G401 (cell line): ENCODE results near the gene OOEP. TPM values are rescaled to one million over a fixed set of nuclear protein-coding genes. Genes with fewer than 3 reads are reported as not detected.

ENCODE experiments used
- DNase-seq: peaks from one replicate; pipeline ENCODE4 v3.0.0-alpha.2; 2015; ENCODE audit warnings: low spot score
- in situ Hi-C: cut with HindIII; loops from 2 replicates; pipeline ENCODE4 v1.10.0; 2016; ENCODE audit warnings: low sequenced_read_pairs, mixed read lengths
- total RNA-seq: library from RNA; depleted of rRNA; stranded (reverse); fragments of >200 nt; shearing (Covaris generic); gene quantifications from 2 replicates; pipeline ENCODE4 v1.2.3, GENCODE V29; 2014

OOEP gene
- total RNA-seq, 1 experiment from 2014 or later, result not detected

- in situ Hi-C loops, result no loop called here
- no peak for DNase-seq
These were observed 1.0 kb downstream of the OOEP start for GRCh38 chr6:73368675-73369074.

GRCh38 chr6:73367761-73368355 is 1.8 kb downstream of the OOEP start:
- in situ Hi-C loops, result no loop called here
- peak; percentile 83 for DNase-seq

GRCh38 chr6:73364549-73364948 is 5.1 kb downstream of the OOEP start:
- in situ Hi-C loops, result no loop called here

GRCh38 chr6:73364121-73364520 is 5.6 kb downstream of the OOEP start:
- in situ Hi-C loops, result no loop called here
- no peak for DNase-seq

More at GRCh38 chr6:73364549-73364948, 5.1 kb downstream of the OOEP start:
- DNase-seq, result no peak

- no peak for DNase-seq
- in situ Hi-C loops, result no loop called here
These were observed 6.2 kb downstream of the OOEP start for GRCh38 chr6:73363537-73363875.

- in situ Hi-C loops, result no loop called here
- DNase-seq, result no peak
These were observed 6.7 kb downstream of the OOEP start for GRCh38 chr6:73362869-73363536.

GRCh38 chr6:73362358-73362757 is 7.3 kb downstream of the OOEP start, which contains the start of gene KHDC3L:
KHDC3L (plus strand) TSS chr6:73362658; CDS start chr6:73362730, 72 bp downstream.
- DNase-seq, result no peak
- in situ Hi-C loops, result no loop called here

GRCh38 chr6:73353636-73354593 is 15.8 kb downstream of the OOEP start, which contains the start of gene DPPA5:
DPPA5 (minus strand) TSS chr6:73354276; CDS start chr6:73354225, 51 bp downstream.
- in situ Hi-C loops, result no loop called here
- DNase-seq, result no peak

GRCh38 chr6:73349311-73349710 is 20.4 kb downstream of the OOEP start:
- in situ Hi-C loops, result no loop called here
- no peak for DNase-seq

GRCh38 chr6:73348550-73349204 is 21.0 kb downstream of the OOEP start:
- in situ Hi-C loops, result no loop called here
- DNase-seq, result no peak

- DNase-seq, result no peak
- in situ Hi-C loops, result no loop called here
These were observed 26.5 kb downstream of the OOEP start for GRCh38 chr6:73343164-73343563.

GRCh38 chr6:73342174-73342573 is 27.5 kb downstream of the OOEP start:
- in situ Hi-C loops, result no loop called here
- no peak for DNase-seq

GRCh38 chr6:73341335-73341734 is 28.4 kb downstream of the OOEP start:
- no peak for DNase-seq
- in situ Hi-C loops, result no loop called here

- in situ Hi-C loops, result no loop called here
- DNase-seq, result no peak
These were observed 29.6 kb downstream of the OOEP start for GRCh38 chr6:73340048-73340447.

- no peak for DNase-seq
These were observed 30.4 kb downstream of the OOEP start for GRCh38 chr6:73339340-73339739.

GRCh38 chr6:73329201-73329600 is 40.5 kb downstream of the OOEP start:
- in situ Hi-C loops, result no loop called here
- DNase-seq, result no peak

More at GRCh38 chr6:73339340-73339739, 30.4 kb downstream of the OOEP start:
- in situ Hi-C loops, result no loop called here

GRCh38 chr6:73328790-73329189 is 40.9 kb downstream of the OOEP start:
- DNase-seq, result no peak
- in situ Hi-C loops, result no loop called here

GRCh38 chr6:73325656-73326055 is 44.0 kb downstream of the OOEP start:
- no peak for DNase-seq
- in situ Hi-C loops, result no loop called here

- in situ Hi-C loops, result no loop called here
- no peak for DNase-seq
These were observed 46.4 kb downstream of the OOEP start for GRCh38 chr6:73323323-73323722.
